HCT116 (cell line): ENCODE data around the gene OSBPL10.

Source experiments
- ATF3 ChIP-seq: IDR thresholded peaks from 2 replicates; pipeline ENCODE4 v1.6.1; 2012
- CTCF ChIP-seq, 3 experiments: fragments of 200-600 bp in 1 of 3; sonication (generic) in 1 of 3; IDR thresholded peaks in 2 of 3; conservative IDR thresholded peaks in 1 of 3; 2 replicates each; pipeline ENCODE4 v1.5.1; 2012 to 2017; ENCODE audit warnings: low read depth in 2 of 3, low read length in 2 of 3, antibody characterized with exemption in 1 of 3, borderline replicate concordance in 1 of 3, control low read depth in 1 of 3, mild to moderate bottlenecking in 1 of 3, mixed read lengths in 1 of 3, mixed run types in 1 of 3, moderate library complexity in 1 of 3; ENCODE audit not compliant: insufficient read depth in 1 of 3
- EGR1 ChIP-seq: IDR thresholded peaks from 2 replicates; pipeline ENCODE4 v1.6.1; 2012; ENCODE audit warnings: low read depth
- EZH2 ChIP-seq: fragments of 200-600 bp; sonication (generic); IDR thresholded peaks from 2 replicates; pipeline ENCODE4 v1.6.1; 2017; ENCODE audit warnings: antibody characterized with exemption, mixed run types
- JUND ChIP-seq: IDR thresholded peaks from 2 replicates; pipeline ENCODE4 v1.6.1; 2012
- POLR2A ChIP-seq: IDR thresholded peaks from 2 replicates; pipeline ENCODE4 v1.7.0; 2011; ENCODE audit warnings: borderline replicate concordance; ENCODE audit not compliant: insufficient read depth, insufficient read length; ENCODE audit errors: extremely low read depth
- POLR2AphosphoS5 ChIP-seq: IDR thresholded peaks from 2 replicates; pipeline ENCODE4 v1.6.1; 2011; ENCODE audit warnings: mild to moderate bottlenecking, low read depth, low read length, moderate library complexity
- RAD21 ChIP-seq: IDR thresholded peaks from 2 replicates; pipeline ENCODE4 v1.6.1; 2012; ENCODE audit warnings: low read depth, mild to moderate bottlenecking
- SIN3A ChIP-seq: IDR thresholded peaks from 2 replicates; pipeline ENCODE4 v1.6.1; 2012; ENCODE audit warnings: low read depth
- SP1 ChIP-seq: IDR thresholded peaks from 2 replicates; pipeline ENCODE4 v1.6.1; 2012; ENCODE audit warnings: low read depth
- SRF ChIP-seq: IDR thresholded peaks from 2 replicates; pipeline ENCODE4 v1.6.1; 2012; ENCODE audit warnings: low read depth
- YY1 ChIP-seq: IDR thresholded peaks from 2 replicates; pipeline ENCODE4 v1.6.1; 2011; ENCODE audit warnings: low read length, low read depth, moderate library complexity, mild to moderate bottlenecking; ENCODE audit not compliant: insufficient replicate concordance; ENCODE audit errors: extremely low read depth
- ZNF274 ChIP-seq: fragments of 200-500 bp; sonication (Bioruptor generic); IDR thresholded peaks from 2 replicates; pipeline ENCODE4 v1.6.1; 2014; ENCODE audit warnings: mild to moderate bottlenecking, low read depth, low read length, inconsistent platforms

GRCh38 chr3:32009957-32010356 is 28.9 kb upstream of the OSBPL10 start:
- no peak for TF ChIP-seq CTCF (IDR thresholded peaks at IDR 0.05 in 2 of 3, conservative IDR thresholded peaks at IDR 0.05 in 1 of 3; ENCODE audit: borderline replicate concordance in 1 of 3, insufficient read depth in 1 of 3, low read depth in 2 of 3, low read length in 2 of 3)
- no peak for TF ChIP-seq EGR1
- no peak for TF ChIP-seq POLR2A
- TF ChIP-seq EZH2: no peak
- no peak for TF ChIP-seq ATF3
- no peak for TF ChIP-seq POLR2AphosphoS5
- no peak for TF ChIP-seq JUND
- TF ChIP-seq ZNF274: no peak
- no peak for TF ChIP-seq SRF
- no peak for TF ChIP-seq SP1
- no peak for TF ChIP-seq SIN3A
- no peak for TF ChIP-seq YY1
- no peak for TF ChIP-seq RAD21
